22Rv1 (cell line): ENCODE measurements around the gene SLC13A3.

ENCODE experiments used
- CTCF ChIP-seq: fragments of 450-650 bp; IDR thresholded peaks from 2 replicates; pipeline ENCODE4 v1.5.1; 2017; ENCODE audit warnings: mild to moderate bottlenecking
- ZFX ChIP-seq: fragments of 450-650 bp; IDR thresholded peaks from 2 replicates; pipeline ENCODE4 v1.6.1; 2017; ENCODE audit warnings: antibody characterized with exemption, borderline replicate concordance

GRCh38 chr20:46660487-46660886 is 9.2 kb upstream of the SLC13A3 start:
- TF ChIP-seq CTCF (no peak), ZFX (no peak)
